Esophagus muscularis mucosa (tissue), 3 donors: ENCODE measurements around the gene GAS7.

ENCODE experiments used
- POLR2A ChIP-seq: fragments of 450-650 bp; IDR thresholded peaks from one replicate; pipeline ENCODE4 v1.6.1; 2017; ENCODE audit warnings: antibody characterized with exemption, moderate library complexity, mild to moderate bottlenecking, low read depth
- TF ChIP-seq, protein P1 (sequence below), 3 experiments: fragments of 200-600 bp in 2 of 3; fragments of 450-650 bp in 1 of 3; sonication (generic) in 2 of 3; IDR thresholded peaks; one replicate each; pipeline ENCODE4 v1.5.1; 2017 to 2019; ENCODE audit warnings: antibody characterized with exemption in 3 of 3, mild to moderate bottlenecking in 2 of 3, moderate library complexity in 1 of 3

DNA sequence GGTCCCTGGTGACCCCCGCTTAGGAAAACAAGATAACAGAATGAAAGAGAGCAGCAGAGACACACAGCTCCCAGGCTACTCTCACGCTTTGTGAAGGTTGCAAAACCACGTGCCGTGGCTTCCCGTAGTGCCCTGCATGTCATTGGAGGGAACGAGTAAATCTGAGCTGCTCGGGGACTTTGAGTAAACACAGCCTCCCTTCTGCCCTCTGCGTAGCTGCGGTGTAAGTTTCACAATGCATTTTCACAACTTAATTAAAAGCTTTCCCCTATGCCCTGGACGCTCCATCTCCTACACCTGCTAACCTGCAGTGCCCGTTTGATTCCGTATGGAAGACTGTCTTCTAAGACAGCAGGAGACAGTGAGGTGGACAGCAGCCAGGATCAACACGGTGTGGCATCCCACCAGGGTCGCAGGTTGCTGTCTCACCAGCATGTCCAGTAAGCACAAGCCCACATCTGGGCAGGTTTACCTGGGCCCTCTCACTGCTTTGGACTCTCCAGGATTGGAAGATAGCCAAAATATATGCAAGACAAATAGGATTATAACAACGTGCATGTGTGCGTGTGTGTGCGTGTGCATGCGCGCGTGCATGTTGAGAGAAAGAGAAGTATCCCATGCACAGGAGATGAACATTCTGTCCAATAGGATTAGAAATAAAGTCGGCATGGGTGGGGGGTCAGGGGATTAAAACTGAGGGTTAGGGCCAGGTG is 177.0 kb downstream of the GAS7 start:
- TF ChIP-seq, protein P1, sequence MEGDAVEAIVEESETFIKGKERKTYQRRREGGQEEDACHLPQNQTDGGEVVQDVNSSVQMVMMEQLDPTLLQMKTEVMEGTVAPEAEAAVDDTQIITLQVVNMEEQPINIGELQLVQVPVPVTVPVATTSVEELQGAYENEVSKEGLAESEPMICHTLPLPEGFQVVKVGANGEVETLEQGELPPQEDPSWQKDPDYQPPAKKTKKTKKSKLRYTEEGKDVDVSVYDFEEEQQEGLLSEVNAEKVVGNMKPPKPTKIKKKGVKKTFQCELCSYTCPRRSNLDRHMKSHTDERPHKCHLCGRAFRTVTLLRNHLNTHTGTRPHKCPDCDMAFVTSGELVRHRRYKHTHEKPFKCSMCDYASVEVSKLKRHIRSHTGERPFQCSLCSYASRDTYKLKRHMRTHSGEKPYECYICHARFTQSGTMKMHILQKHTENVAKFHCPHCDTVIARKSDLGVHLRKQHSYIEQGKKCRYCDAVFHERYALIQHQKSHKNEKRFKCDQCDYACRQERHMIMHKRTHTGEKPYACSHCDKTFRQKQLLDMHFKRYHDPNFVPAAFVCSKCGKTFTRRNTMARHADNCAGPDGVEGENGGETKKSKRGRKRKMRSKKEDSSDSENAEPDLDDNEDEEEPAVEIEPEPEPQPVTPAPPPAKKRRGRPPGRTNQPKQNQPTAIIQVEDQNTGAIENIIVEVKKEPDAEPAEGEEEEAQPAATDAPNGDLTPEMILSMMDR (IDR thresholded peaks at IDR 0.05), result no peak
- TF ChIP-seq POLR2A, result no peak
